ENCODE results near the gene DGKQ. TPM values are rescaled to one million over a fixed set of nuclear protein-coding genes. Genes with fewer than 3 reads are reported as not detected.

Gene DGKQ
- total RNA-seq, result 18.0 and 19.2 TPM in 2 replicates

GRCh38 chr4:973431-974397 lies at the start of gene DGKQ:
Gene DGKQ (minus strand): TSS chr4:973569. CDS start chr4:973482, 87 bp downstream.
- intact Hi-C loops (cut with micrococcal nuclease), result loop anchor here (1.0 to 5.0 kb wide), 9 partner anchors 13 to 636 kb away; partner anchors contain the start of genes ATP5ME, GAK, MYL5 and PCGF3

- intact Hi-C loops (cut with micrococcal nuclease), result no loop called here
These were observed 49.3 kb upstream of the DGKQ start for GRCh38 chr4:1022739-1023066.

GRCh38 chr4:1022051-1022738 lies 48.8 kb upstream of the DGKQ start:
- intact Hi-C loops (cut with micrococcal nuclease), result no loop called here

GRCh38 chr4:1021386-1022050 lies 48.1 kb upstream of the DGKQ start:
- intact Hi-C loops (cut with micrococcal nuclease), result no loop called here

GRCh38 chr4:1019729-1020470 lies 46.5 kb upstream of the DGKQ start:
- intact Hi-C loops (cut with micrococcal nuclease), result no loop called here

GRCh38 chr4:1019320-1019719 lies 46.0 kb upstream of the DGKQ start:
- intact Hi-C loops (cut with micrococcal nuclease), result no loop called here

GRCh38 chr4:1018147-1019020 lies 45.0 kb upstream of the DGKQ start:
- intact Hi-C loops (cut with micrococcal nuclease), result no loop called here

GRCh38 chr4:1017706-1018105 lies 44.3 kb upstream of the DGKQ start:
- intact Hi-C loops (cut with micrococcal nuclease), result no loop called here

- intact Hi-C loops (cut with micrococcal nuclease), result no loop called here
These were observed 43.8 kb upstream of the DGKQ start for GRCh38 chr4:1017211-1017610.

GRCh38 chr4:1015746-1016145 lies 42.4 kb upstream of the DGKQ start:
- intact Hi-C loops (cut with micrococcal nuclease), result no loop called here

GRCh38 chr4:1015179-1015578 lies 41.8 kb upstream of the DGKQ start:
- intact Hi-C loops (cut with micrococcal nuclease), result no loop called here

GRCh38 chr4:1014291-1015167 lies 41.2 kb upstream of the DGKQ start:
- intact Hi-C loops (cut with micrococcal nuclease), result loop anchor here (5.0 kb wide), 2 partner anchors 253 to 993 kb away; partner anchors contain the start of gene NELFA

- intact Hi-C loops (cut with micrococcal nuclease), result loop anchor here (5.0 kb wide), 2 partner anchors 254 to 994 kb away; partner anchors contain the start of gene NELFA
These were observed 40.1 kb upstream of the DGKQ start for GRCh38 chr4:1013225-1014073.

- intact Hi-C loops (cut with micrococcal nuclease), result loop anchor here (5.0 kb wide), 2 partner anchors 255 to 995 kb away; partner anchors contain the start of gene NELFA
These were observed 38.8 kb upstream of the DGKQ start for GRCh38 chr4:1012034-1012739.

GRCh38 chr4:1011666-1012033 lies 38.3 kb upstream of the DGKQ start:
- intact Hi-C loops (cut with micrococcal nuclease), result loop anchor here (1.0 to 5.0 kb wide), 8 partner anchors 191 to 996 kb away; partner anchors contain the start of genes FAM53A, MAEA, NELFA and NSD2

GRCh38 chr4:1011022-1011665 lies 37.8 kb upstream of the DGKQ start, which contains the start of gene FGFRL1:
Gene FGFRL1 (plus strand): TSS chr4:1011626. CDS start chr4:1012486, 860 bp downstream.
- intact Hi-C loops (cut with micrococcal nuclease), result loop anchor here (1.0 to 5.0 kb wide), 8 partner anchors 191 to 996 kb away; partner anchors contain the start of genes FAM53A, MAEA, NELFA and NSD2
